HCT116 (cell line): Measurements from ENCODE around the gene IMMP2L. TPM values are rescaled to one million over a fixed set of nuclear protein-coding genes. Genes with fewer than 3 reads are reported as not detected.

Source experiments
- ATAC-seq: fragments of 200-7000 bp; cut with Tn5 transposase; 2 replicates; pipeline ENCODE4 v1.9.1; 2020; ENCODE audit warnings: mild to moderate bottlenecking, moderate library complexity
- BruUV-seq: library from RNA; stranded (reverse); fragments of 400-500 nt; replicated peaks from 2 replicates; lab custom pipeline; 2021; lab: Mats Ljungman, UMichigan
- CTCF ChIA-PET: fragments of 300-600 bp; sonication (Branson Sonifier 250); formaldehyde crosslinking; loops from one replicate; lab custom pipeline; 2021; ENCODE audit warnings: antibody characterized with exemption; lab: Charles Lee
- POLR2A ChIA-PET: fragments of 300-600, 350-600 bp; sonication (Branson Sonifier 250); formaldehyde crosslinking; loops from one replicate; lab custom pipeline; 2021; ENCODE audit warnings: antibody characterized with exemption; lab: Charles Lee
- RAD21 ChIA-PET, 2 experiments: fragments of 300-600 bp; sonication (Branson Sonifier 250); formaldehyde crosslinking; loops; one replicate each; lab custom pipeline; 2023; ENCODE audit warnings: low total read pairs in 2 of 2; ENCODE audit not compliant: uncharacterized antibody in 2 of 2, unreplicated experiment in 2 of 2, low non-redundant PET in 1 of 2; lab: Charles Lee
- DNase-seq: peaks from one replicate; pipeline ENCODE4 v3.0.0-alpha.2; 2010; ENCODE audit warnings: low read depth, low spot score
- H2AFZ ChIP-seq: fragments of 200-600 bp; shearing (Covaris generic), sonication (generic); 2 replicates; pipeline ENCODE4 v1.6.1; 2017; ENCODE audit warnings: low read depth, mixed run types, mixed read lengths, antibody characterized with exemption, low read length; ENCODE audit not compliant: poor library complexity, severe bottlenecking
- H3K27ac ChIP-seq: 2 replicates; pipeline ENCODE4 v1.5.1; 2012; ENCODE audit warnings: low read depth, low read length
- H3K27me3 ChIP-seq: fragments of 200-600 bp; sonication (generic); 2 replicates; pipeline ENCODE4 v1.6.1; 2016; ENCODE audit warnings: mixed run types, low read length, mixed read lengths; ENCODE audit not compliant: insufficient read depth
- H3K36me3 ChIP-seq, 2 experiments: fragments of 200-500 bp in 1 of 2; fragments of 200-600 bp in 1 of 2; sonication (Bioruptor generic) in 1 of 2; sonication (generic) in 1 of 2; 2 replicates each; pipeline versions ENCODE4 v1.5.1 to v1.6.1; 2014 to 2016; ENCODE audit warnings: low read length in 2 of 2, inconsistent platforms in 1 of 2, mixed read lengths in 1 of 2, mixed run types in 1 of 2; ENCODE audit not compliant: insufficient read depth in 2 of 2, control insufficient read depth in 1 of 2
- H3K4me1 ChIP-seq, 2 experiments: fragments of 200-600 bp in 1 of 2; sonication (generic) in 1 of 2; 2 replicates each; pipeline versions ENCODE4 v1.5.1 to v1.6.1; 2012 to 2017; ENCODE audit warnings: low read length in 2 of 2, inconsistent platforms in 1 of 2, mild to moderate bottlenecking in 1 of 2, mixed read lengths in 1 of 2, mixed run types in 1 of 2, moderate library complexity in 1 of 2; ENCODE audit not compliant: insufficient read depth in 2 of 2, control insufficient read depth in 1 of 2
- H3K4me2 ChIP-seq: fragments of 200-600 bp; sonication (generic); 2 replicates; pipeline ENCODE4 v1.6.1; 2017; ENCODE audit warnings: mixed run types, low read length, mixed read lengths
- H3K4me3 ChIP-seq, 2 experiments: fragments of 200-600 bp in 1 of 2; sonication (generic) in 1 of 2; replicated peaks in 1 of 2; 2 replicates each; pipeline ENCODE4 v1.5.1; 2011 to 2016; ENCODE audit warnings: low read length in 2 of 2, control low read depth in 1 of 2, low read depth in 1 of 2, mild to moderate bottlenecking in 1 of 2, mixed read lengths in 1 of 2, mixed run types in 1 of 2
- H3K79me2 ChIP-seq: fragments of 200-600 bp; sonication (generic); 2 replicates; pipeline ENCODE4 v1.6.1; 2017; ENCODE audit warnings: mild to moderate bottlenecking, mixed run types, low read length, moderate library complexity, mixed read lengths; ENCODE audit not compliant: insufficient read depth
- H3K9ac ChIP-seq: fragments of 200-600 bp; sonication (generic); 2 replicates; pipeline ENCODE4 v1.6.1; 2016; ENCODE audit warnings: low read length, mixed read lengths
- H3K9me2 ChIP-seq: fragments of 200-600 bp; sonication (generic), shearing (Covaris generic); 2 replicates; pipeline ENCODE4 v1.6.1; 2017; ENCODE audit warnings: mixed run types, mild to moderate bottlenecking, moderate library complexity; ENCODE audit not compliant: insufficient read depth
- H3K9me3 ChIP-seq, 2 experiments: fragments of 200-500 bp in 1 of 2; fragments of 200-600 bp in 1 of 2; sonication (Bioruptor generic) in 1 of 2; sonication (generic) in 1 of 2; 2 replicates each; pipeline ENCODE4 v1.6.1; 2014 to 2017; ENCODE audit warnings: low read length in 2 of 2, mixed read lengths in 2 of 2, inconsistent platforms in 1 of 2, low read depth in 1 of 2, mild to moderate bottlenecking in 1 of 2, mixed run types in 1 of 2, moderate library complexity in 1 of 2; ENCODE audit not compliant: control insufficient read depth in 1 of 2, insufficient read depth in 1 of 2
- H4K20me1 ChIP-seq: fragments of 200-600 bp; sonication (generic), shearing (Covaris generic); 2 replicates; pipeline ENCODE4 v1.6.1; 2017; ENCODE audit warnings: mixed run types, mild to moderate bottlenecking, moderate library complexity; ENCODE audit not compliant: insufficient read depth
- CBX3 ChIP-seq: IDR thresholded peaks from 2 replicates; pipeline ENCODE4 v1.6.1; 2012; ENCODE audit warnings: low read depth
- CEBPB ChIP-seq: IDR thresholded peaks from 2 replicates; pipeline ENCODE4 v1.6.1; 2012; ENCODE audit warnings: low read depth
- EGR1 ChIP-seq: IDR thresholded peaks from 2 replicates; pipeline ENCODE4 v1.6.1; 2012; ENCODE audit warnings: low read depth
- ELF1 ChIP-seq: IDR thresholded peaks from 2 replicates; pipeline ENCODE4 v1.6.1; 2012; ENCODE audit warnings: low read depth, borderline replicate concordance
- EZH2 ChIP-seq: fragments of 200-600 bp; sonication (generic); IDR thresholded peaks from 2 replicates; pipeline ENCODE4 v1.6.1; 2017; ENCODE audit warnings: antibody characterized with exemption, mixed run types
- MAX ChIP-seq: IDR thresholded peaks from 2 replicates; pipeline ENCODE4 v1.6.1; 2012
- RAD21 ChIP-seq: IDR thresholded peaks from 2 replicates; pipeline ENCODE4 v1.6.1; 2012; ENCODE audit warnings: low read depth, mild to moderate bottlenecking
- SIN3A ChIP-seq: IDR thresholded peaks from 2 replicates; pipeline ENCODE4 v1.6.1; 2012; ENCODE audit warnings: low read depth
- SP1 ChIP-seq: IDR thresholded peaks from 2 replicates; pipeline ENCODE4 v1.6.1; 2012; ENCODE audit warnings: low read depth
- TCF7L2 ChIP-seq: IDR thresholded peaks from 2 replicates; pipeline ENCODE4 v1.7.0; 2011; ENCODE audit warnings: borderline replicate concordance, inconsistent platforms; ENCODE audit not compliant: insufficient read depth, insufficient read length; ENCODE audit errors: extremely low read depth
- YY1 ChIP-seq: IDR thresholded peaks from 2 replicates; pipeline ENCODE4 v1.6.1; 2011; ENCODE audit warnings: low read length, low read depth, moderate library complexity, mild to moderate bottlenecking; ENCODE audit not compliant: insufficient replicate concordance; ENCODE audit errors: extremely low read depth
- ZBTB33 ChIP-seq: IDR thresholded peaks from 2 replicates; pipeline ENCODE4 v1.6.1; 2011; ENCODE audit warnings: mild to moderate bottlenecking, low read length, moderate library complexity; ENCODE audit not compliant: insufficient replicate concordance; ENCODE audit errors: extremely low read depth
- ZFX ChIP-seq: fragments of 450-650 bp; IDR thresholded peaks from 2 replicates; pipeline ENCODE4 v1.6.1; 2017
- ZNF274 ChIP-seq: fragments of 200-500 bp; sonication (Bioruptor generic); IDR thresholded peaks from 2 replicates; pipeline ENCODE4 v1.6.1; 2014; ENCODE audit warnings: mild to moderate bottlenecking, low read depth, low read length, inconsistent platforms
- intact Hi-C: fragments of 100-400 bp; cut with micrococcal nuclease; formaldehyde crosslinking; loops from 2 replicates; pipeline ENCODE4 v1.10.0; 2022
- total RNA-seq: library from RNA; stranded (reverse); gene quantifications from one replicate; pipeline ENCODE4 v1.2.1, GENCODE V29; 2021; ENCODE audit not compliant: unreplicated experiment
- TF ChIP-seq, protein P1 (sequence below): IDR thresholded peaks from 2 replicates; pipeline ENCODE4 v1.6.1; 2012

Gene IMMP2L
- total RNA-seq, 1 experiment from 2014 or later: 21.1 TPM

DNA sequence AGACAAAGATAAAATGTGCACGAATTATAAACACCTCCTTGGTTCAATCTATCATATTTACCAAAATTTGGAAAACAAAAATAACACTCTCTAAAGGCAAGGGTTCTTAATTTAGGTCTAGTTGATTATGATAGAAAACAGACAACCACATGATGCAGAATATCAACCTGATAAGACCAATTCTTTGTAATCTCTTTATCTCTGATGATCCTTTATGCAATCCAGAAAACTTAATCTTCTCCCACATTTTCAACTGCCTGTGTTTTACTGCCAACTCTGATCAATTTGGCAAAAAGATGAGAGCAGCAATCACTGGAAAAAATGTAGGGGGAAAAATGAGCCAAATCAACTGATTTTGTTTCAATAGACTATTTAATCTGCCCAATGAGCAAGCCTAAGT, 322.9 kb downstream of the IMMP2L start:
- H3K4me2 ChIP-seq: no peak overlapping the region
- no peaks in the 10 kb centered on the region for H3K79me2 ChIP-seq
- H3K4me3 ChIP-seq: no peak overlapping the region
- H3K27ac ChIP-seq: no peak overlapping the region
- intact Hi-C loops: no loop called here
- DNase-seq: no peak
- H3K36me3 ChIP-seq: no peaks in the 10 kb centered on the region
- no peak overlapping the region for H3K9ac ChIP-seq
- CTCF ChIA-PET: no interaction called here
- no peak overlapping the region for H2AFZ ChIP-seq
- no peaks in the 10 kb centered on the region for H3K9me3 ChIP-seq
- H3K27me3 ChIP-seq: no peaks in the 10 kb centered on the region
- TF ChIP-seq TCF7L2 (no peak), RAD21 (no peak), MAX (no peak), ZNF274 (no peak), YY1 (no peak), SP1 (no peak), EZH2 (no peak)
- TF ChIP-seq, all 23 proteins: peak for 0
- RAD21 ChIA-PET: no interaction called here
- H4K20me1 ChIP-seq: no peaks in the 10 kb centered on the region
- ATAC-seq: no peak
- POLR2A ChIA-PET: no interaction called here
- H3K4me1 ChIP-seq: no peaks in the 10 kb centered on the region
- H3K9me2 ChIP-seq: no peaks in the 10 kb centered on the region
- no TSS peak for BruUV-seq

DNA sequence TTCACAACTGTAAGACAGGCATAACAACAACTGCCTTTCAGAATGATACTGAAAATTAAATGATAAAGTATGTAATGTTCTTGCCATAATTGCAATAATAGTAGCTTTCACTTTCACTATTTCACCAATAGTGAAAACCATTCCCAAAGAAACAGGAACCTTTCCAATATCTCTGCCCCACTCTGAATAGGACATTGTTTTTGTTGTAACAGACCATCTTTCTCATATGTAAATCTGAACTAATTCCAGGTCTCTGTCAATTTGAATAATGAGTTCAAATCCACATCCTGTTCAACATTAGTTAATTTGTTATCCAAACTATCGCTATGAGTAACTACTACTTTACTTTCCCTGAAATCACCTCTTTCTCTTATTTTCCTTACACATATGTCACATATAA, 323.4 kb downstream of the IMMP2L start:
- no peak overlapping the region for H2AFZ ChIP-seq
- H3K9ac ChIP-seq: no peak overlapping the region
- DNase-seq (no peak), ATAC-seq (no peak)
- BruUV-seq: no TSS peak
- H3K36me3 ChIP-seq: no peaks in the 10 kb centered on the region
- no peak overlapping the region for H3K4me2 ChIP-seq
- H4K20me1 ChIP-seq: no peaks in the 10 kb centered on the region
- ChIA-PET POLR2A (no interaction called here), CTCF (no interaction called here), RAD21 (no interaction called here)
- no peaks in the 10 kb centered on the region for H3K9me3 ChIP-seq
- H3K9me2 ChIP-seq: no peaks in the 10 kb centered on the region
- H3K4me1 ChIP-seq: no peaks in the 10 kb centered on the region
- no peaks in the 10 kb centered on the region for H3K27me3 ChIP-seq
- no peak overlapping the region for H3K4me3 ChIP-seq
- H3K79me2 ChIP-seq: no peaks in the 10 kb centered on the region
- intact Hi-C loops: no loop called here
- H3K27ac ChIP-seq: no peak overlapping the region
- no peak for TF ChIP-seq RAD21
- no peak for TF ChIP-seq EZH2
- no peak for TF ChIP-seq ZBTB33
- TF ChIP-seq CEBPB: no peak
- no peak for TF ChIP-seq SIN3A
- no peak for TF ChIP-seq MAX
- TF ChIP-seq, protein P1, sequence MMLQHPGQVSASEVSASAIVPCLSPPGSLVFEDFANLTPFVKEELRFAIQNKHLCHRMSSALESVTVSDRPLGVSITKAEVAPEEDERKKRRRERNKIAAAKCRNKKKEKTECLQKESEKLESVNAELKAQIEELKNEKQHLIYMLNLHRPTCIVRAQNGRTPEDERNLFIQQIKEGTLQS: no peak
- TF ChIP-seq SP1: no peak
- TF ChIP-seq EGR1: no peak
- no peak for TF ChIP-seq ZNF274
- no peak for TF ChIP-seq ZFX
- no peak for TF ChIP-seq CBX3
- TF ChIP-seq ELF1: no peak
- no peak for TF ChIP-seq YY1
